ENCODE data around the gene MSMB. TPM values are rescaled to one million over a fixed set of nuclear protein-coding genes. Genes with fewer than 3 reads are reported as not detected.

Gene MSMB
- total and polyA plus RNA-seq, 2 of the 4 experiments (the other 2 are of a cell fraction) = not detected

GRCh38 chr10:46002916-46003693, 43.0 kb downstream of the MSMB start:
- 92% methylated on average over 5 of the region's 9 CpGs; no CpG with 5 or more reads in 1 of the 2 experiments for WGBS, 2 experiments (ENCODE audit: extremely low coverage in 2 of 2, insufficient read length in 1 of 2)
- no peak overlapping the region for H3K56ac ChIP-seq (ENCODE audit: extremely low read depth, insufficient read depth, low read length)
- no peak overlapping the region for H3K4me3 ChIP-seq (ENCODE audit: insufficient read depth, low read depth, low read length)
- H2AFZ ChIP-seq (replicated peaks; ENCODE audit: low read length, poor library complexity) = no peak overlapping the region
- peaks cover 4% of the 10 kb centered on the region; the same call in 1 of the 2 replicates for H3K4me1 ChIP-seq (ENCODE audit: control insufficient read depth, insufficient read depth, low read length)
- intact Hi-C loops (cut with micrococcal nuclease) (no loop called here), dilution Hi-C loops (cut with HindIII; ENCODE audit: low sequenced_read_pairs, unreplicated experiment) (no loop called here), in situ Hi-C loops (cut with MboI; ENCODE audit: low sequenced_read_pairs) (loop anchor here (25.0 kb wide), 1 partner anchor 1016 kb away; the partner anchor contains the start of gene DEPP1)
- no TSS peak for BruUV-seq (replicated peaks)
- no peak overlapping the region for H2BK120ac ChIP-seq (ENCODE audit: low read depth, low read length)
- H2AK5ac ChIP-seq (ENCODE audit: low read depth, low read length) = no peak overlapping the region
- no peaks in the 10 kb centered on the region for H3K9me3 ChIP-seq (ENCODE audit: control insufficient read depth, insufficient read depth, low read length)
- no peak overlapping the region for H3K9ac ChIP-seq (ENCODE audit: low read depth, low read length)
- H2AK9ac ChIP-seq (replicated peaks; ENCODE audit: low read depth, low read length, poor library complexity) = no peak overlapping the region
- CTCF ChIA-PET = interaction anchor here (0.6 kb wide), 1 partner anchor 389 kb away, joined by 4 read pairs; no protein-coding TSS in a partner anchor
- H2BK5ac ChIP-seq (ENCODE audit: low read depth, low read length, poor library complexity, severe bottlenecking) = no peak overlapping the region
- no peak overlapping the region for H2BK15ac ChIP-seq (ENCODE audit: low read depth, low read length)
- H3K23ac ChIP-seq (ENCODE audit: low read depth, low read length) = no peak overlapping the region
- H3K27me3 ChIP-seq (ENCODE audit: control insufficient read depth, insufficient read depth, low read length) = no peaks in the 10 kb centered on the region
- H3K18ac ChIP-seq (ENCODE audit: low read depth, low read length) = no peak overlapping the region
- H4K20me1 ChIP-seq (ENCODE audit: insufficient read depth, low read length) = 0 out of 2 replicates have a peak, but pooled peaks cover 5% of the 10 kb centered on the region
- peaks cover 41% of the 10 kb centered on the region for H3K36me3 ChIP-seq (ENCODE audit: control insufficient read depth, insufficient read depth, low read length)
- TF ChIP-seq RCOR1 (IDR thresholded peaks at IDR 0.05; ENCODE audit: insufficient replicate concordance, low read length) (no peak), SMC3 (IDR thresholded peaks at IDR 0.05; ENCODE audit: low read depth, low read length) (no peak), CTCF (conservative IDR thresholded peaks at IDR 0.05; ENCODE audit: low read depth, low read length) (no peak), POLR2A (IDR thresholded peaks at IDR 0.05; ENCODE audit: low read depth, low read length) (no peak), ELK1 (IDR thresholded peaks at IDR 0.05; ENCODE audit: borderline replicate concordance, low read depth, low read length) (no peak), RFX5 (IDR thresholded peaks at IDR 0.05; ENCODE audit: low read depth, low read length) (no peak), BHLHE40 (IDR thresholded peaks at IDR 0.05; ENCODE audit: low read depth, low read length) (no peak), FOS (IDR thresholded peaks at IDR 0.05; ENCODE audit: low read depth, low read length) (no peak), MXI1 (IDR thresholded peaks at IDR 0.05; ENCODE audit: borderline replicate concordance, low read depth, low read length) (no peak), NFE2L2 (IDR thresholded peaks at IDR 0.05; ENCODE audit: low read depth, low read length) (no peak)
- no peaks in the 10 kb centered on the region for H3K9me1 ChIP-seq (ENCODE audit: insufficient read depth, low read length)
- H4K91ac ChIP-seq (ENCODE audit: insufficient read depth, low read depth, low read length) = no peak overlapping the region
- ATAC-seq (ENCODE audit: low read depth) (no peak), DNase-seq (peak; percentile 23)
- POLR2A ChIA-PET (ENCODE audit: unreplicated experiment) = no interaction called here
- no peak overlapping the region for H3K14ac ChIP-seq (replicated peaks; ENCODE audit: low read depth, low read length)
- no peak overlapping the region for H4K5ac ChIP-seq (ENCODE audit: low read depth, low read length)
- no peak overlapping the region for H3K4ac ChIP-seq (ENCODE audit: low read depth, low read length)
- no peak overlapping the region for H3K27ac ChIP-seq (ENCODE audit: insufficient read depth, low read length)
- H3K4me2 ChIP-seq (ENCODE audit: low read depth, low read length) = no peak overlapping the region
- no peak overlapping the region for H4K8ac ChIP-seq (ENCODE audit: low read depth in 2 of 2, low read length in 2 of 2)
- H3K79me1 ChIP-seq (ENCODE audit: low read depth in 1 of 2, low read length in 2 of 2) = peaks cover 26 to 48% of the 10 kb centered on the region in 2 experiments
- H2BK20ac ChIP-seq (ENCODE audit: low read depth, low read length) = no peak overlapping the region
